Stimulated activated CD8-positive, alpha-beta memory T cell treated with anti-CD3 and anti-CD28 coated beads, Interleukin-2, amount 100 ng/mL, for 1 hour (primary cell): Measurements from ENCODE around the gene TMEM95.
A peak's percentile ranks its signal among the peaks of the same experiment; 100 is the strongest.
"Not testable (repeated sequence)": the region's sequence is repeated elsewhere in the genome, so short reads cannot be mapped to it uniquely, and the experiment has no call there.

Experiments used
- DNase-seq, 2 donors: peaks; one replicate each; pipeline ENCODE4 v3.0.0-alpha.2; 2020; ENCODE audit warnings: low read depth in 2 of 2

TMEM95 gene

GRCh38 chr17:7323731-7324437 is 31.1 kb upstream of the TMEM95 start:
- DNase-seq, result peak; percentile 44 to 47

DNA sequence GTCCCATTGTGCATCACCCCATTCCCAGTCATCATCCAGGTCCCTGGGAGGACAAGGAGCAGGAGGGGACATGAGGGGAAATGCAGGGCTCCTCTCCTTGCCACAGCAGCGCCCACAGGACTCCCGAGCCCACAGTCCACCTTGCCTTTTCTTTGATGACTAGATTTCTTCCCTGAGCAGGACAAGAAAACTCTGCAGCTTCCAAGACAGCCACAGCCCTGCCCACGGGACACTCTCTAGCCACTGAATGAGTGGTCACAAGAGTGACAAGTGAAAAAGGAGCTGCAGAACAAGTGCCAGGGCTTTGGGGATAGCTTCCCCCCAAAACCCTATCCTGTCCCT is 30.5 kb upstream of the TMEM95 start:
- DNase-seq, result no peak

- no peak for DNase-seq
Measured at GRCh38 chr17:7325031-7325528, 29.9 kb upstream of the TMEM95 start.

DNA sequence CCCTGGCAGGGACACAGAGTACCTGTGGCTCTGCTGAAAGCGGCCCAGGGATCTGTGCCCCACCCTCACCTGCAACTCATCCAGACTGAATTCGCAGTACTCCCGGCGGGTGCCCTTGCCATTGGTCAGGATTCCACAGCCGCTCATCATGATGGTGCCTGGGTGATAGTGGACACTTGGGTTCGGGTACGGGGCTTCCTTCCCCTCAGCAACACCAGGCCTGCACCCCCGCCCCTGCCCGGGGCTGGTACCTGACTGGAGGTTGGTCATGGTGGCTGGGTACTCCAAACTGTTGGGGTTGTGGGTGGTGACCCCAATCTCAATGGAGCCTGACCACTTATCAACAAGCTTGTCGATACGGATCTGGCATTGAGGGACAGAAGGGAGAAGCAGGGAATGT is 28.8 kb upstream of the TMEM95 start:
- DNase-seq, result no peak

- no peak for DNase-seq
Measured at GRCh38 chr17:7327056-7327455, 27.9 kb upstream of the TMEM95 start.

- DNase-seq, result no peak
Measured at GRCh38 chr17:7327501-7327900, 27.5 kb upstream of the TMEM95 start.

DNA sequence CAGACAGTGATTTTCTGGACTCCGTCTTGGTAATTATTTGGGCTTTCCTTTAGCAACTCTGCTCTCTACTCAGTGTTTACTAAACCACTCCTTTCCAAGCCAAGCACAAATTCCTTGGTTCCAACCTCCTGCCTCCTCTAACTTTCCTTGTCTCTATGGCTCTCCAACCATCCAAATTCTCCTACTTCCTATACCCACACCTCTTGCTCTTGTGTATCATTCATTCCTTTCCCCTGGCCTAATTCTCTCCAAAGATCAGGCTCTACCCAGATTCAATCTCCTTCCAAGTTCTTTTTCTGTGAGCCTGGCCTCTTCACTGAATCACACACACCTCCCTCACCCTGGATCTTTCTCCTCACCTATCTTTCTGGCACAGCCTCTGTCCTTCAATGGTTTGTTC is 26.9 kb upstream of the TMEM95 start:
- no peak for DNase-seq

DNA sequence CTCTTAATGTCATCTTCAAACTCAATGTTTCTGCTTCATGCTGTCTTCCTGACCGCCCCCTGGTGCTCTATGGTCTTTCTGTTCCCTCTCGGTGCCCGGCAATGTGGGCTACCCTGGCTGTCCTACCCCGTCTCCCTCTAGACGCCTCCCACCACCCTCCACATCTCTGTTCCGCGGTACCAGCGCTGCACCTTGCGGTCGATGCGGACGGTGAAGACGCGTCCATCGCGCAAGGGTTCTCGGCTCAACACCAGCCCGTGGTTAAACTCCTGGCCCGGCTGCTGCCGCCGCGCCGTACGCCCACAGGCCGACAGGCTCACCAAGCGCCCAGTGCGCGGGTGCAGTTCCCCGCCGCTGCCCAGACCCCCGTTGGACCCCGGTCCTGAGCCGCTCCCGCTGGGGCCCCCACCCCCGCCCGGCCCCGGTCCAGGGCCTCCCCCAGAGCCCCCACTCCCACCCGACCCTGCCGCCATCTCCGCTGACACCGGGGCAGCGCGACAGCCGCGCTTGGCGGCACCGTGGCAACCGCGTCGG is 26.0 kb upstream of the TMEM95 start, which contains the start of gene NEURL4:
NEURL4 (minus strand) TSS at position 496 of the 534 bp plus-strand sequence; CDS start at position 473, 23 bp downstream.
- no peak for DNase-seq

DNA sequence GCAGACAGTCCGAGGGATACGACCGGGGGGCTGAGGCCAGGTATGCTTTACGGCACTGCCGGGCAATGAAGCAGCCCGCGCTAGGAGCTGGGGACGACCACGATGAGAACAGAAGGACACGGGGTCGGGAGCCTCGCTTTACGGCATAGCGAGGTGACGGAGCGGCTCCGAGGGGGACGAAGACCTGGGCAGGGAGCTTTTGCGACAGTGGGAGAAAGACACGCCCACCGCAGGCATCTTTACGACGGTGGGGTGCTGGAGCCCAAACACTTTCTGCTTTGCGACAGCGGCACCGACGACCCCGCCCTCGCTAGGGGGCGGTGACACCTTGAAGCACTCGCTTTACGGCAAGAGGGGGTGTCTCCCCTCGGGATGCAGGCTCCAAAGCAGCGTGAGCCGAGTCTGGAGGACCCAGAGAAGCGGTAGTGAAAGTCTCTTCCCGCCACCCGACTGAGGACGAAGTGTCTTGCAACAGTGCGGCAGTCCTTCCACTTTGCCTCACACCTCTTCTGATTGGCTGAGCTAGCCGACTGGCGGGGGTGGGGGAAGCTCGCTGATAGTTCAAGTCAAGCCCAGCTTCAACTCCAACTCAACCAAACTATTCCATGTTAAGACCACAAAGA is 25.5 kb upstream of the TMEM95 start:
- DNase-seq, result peak; percentile 89

GRCh38 chr17:7329997-7330637 is 24.8 kb upstream of the TMEM95 start:
- DNase-seq, result peak; percentile 57

GRCh38 chr17:7330638-7331015 is 24.3 kb upstream of the TMEM95 start:
- DNase-seq, result no peak

GRCh38 chr17:7332111-7332510 is 22.8 kb upstream of the TMEM95 start:
- DNase-seq, result no peak

DNA sequence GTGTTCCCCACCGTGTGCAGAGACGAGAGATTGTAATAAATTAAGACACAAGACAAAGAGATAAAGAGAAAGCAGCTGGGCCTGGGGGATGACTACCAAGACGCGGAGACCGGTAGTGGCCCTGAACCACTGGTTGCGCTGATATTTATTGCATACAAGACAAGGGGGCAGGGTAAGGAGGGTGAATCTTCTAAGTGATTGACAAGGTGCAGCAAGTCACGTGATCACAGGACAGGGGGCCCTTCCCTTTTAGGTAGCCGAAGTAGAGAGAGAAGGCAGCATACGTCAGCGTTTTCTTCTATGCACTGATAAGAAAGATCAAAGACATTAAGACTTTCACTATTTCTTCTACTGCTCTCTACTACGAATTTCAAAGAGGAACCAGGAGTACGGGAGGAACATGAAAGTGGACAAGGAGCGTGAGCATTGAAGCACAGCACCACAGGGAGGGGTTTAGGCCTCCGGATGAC is 22.3 kb upstream of the TMEM95 start:
- DNase-seq, result not testable (repeated sequence)

GRCh38 chr17:7334938-7335538 is 19.9 kb upstream of the TMEM95 start:
- no peak for DNase-seq

GRCh38 chr17:7335765-7336164 is 19.2 kb upstream of the TMEM95 start:
- DNase-seq, result not testable (repeated sequence)

DNA sequence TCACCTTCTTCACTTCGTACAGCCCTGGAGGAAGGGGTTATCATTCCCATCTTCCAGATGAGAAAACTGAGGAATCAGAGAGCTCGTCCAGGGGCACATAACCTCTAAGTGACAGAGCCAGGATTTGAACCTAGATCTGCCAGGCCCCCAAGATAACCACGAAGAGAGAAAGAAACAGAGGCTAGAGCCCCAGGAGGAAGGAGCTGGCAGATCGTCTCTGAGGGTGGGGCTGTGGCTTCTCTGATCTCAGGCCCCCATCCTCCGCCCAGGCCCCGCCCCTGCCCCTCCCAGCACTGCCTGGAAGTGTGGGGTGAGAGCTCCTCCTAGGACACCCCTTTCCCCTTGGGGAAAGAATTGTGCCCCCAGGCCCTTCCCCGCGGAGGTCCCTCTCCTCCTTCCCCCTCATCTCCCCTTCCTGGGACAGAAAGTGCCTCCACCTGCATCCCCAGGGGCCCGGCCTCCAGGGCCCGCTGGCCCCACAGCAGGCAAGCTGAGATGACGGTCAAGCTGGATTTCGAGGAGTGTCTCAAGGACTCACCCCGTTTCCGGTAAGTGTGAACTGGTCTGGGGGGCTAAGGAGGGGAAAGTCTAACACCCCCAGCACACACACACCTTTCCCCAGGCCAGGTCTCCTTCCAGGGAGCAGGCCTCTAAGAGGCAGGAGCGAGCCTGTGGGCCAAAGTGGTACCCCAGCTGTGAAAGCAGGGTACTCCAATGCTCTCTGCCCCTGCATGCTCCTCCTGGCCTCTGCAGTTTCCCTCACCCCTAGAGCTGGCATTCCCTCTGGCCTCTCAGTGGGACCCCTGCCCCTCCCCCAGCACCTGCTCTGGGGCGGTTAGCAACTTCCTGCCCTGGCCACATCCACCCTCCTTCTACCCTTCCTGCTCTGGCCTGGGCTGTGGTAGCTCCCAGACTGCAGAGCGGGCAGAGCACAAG is 18.4 kb upstream of the TMEM95 start, which contains the start of gene ACAP1:
ACAP1 (plus strand) TSS at position 290 of the 936 bp plus-strand sequence; CDS start at position 496, 206 bp downstream.
- DNase-seq, result peak; percentile 67 to 81

GRCh38 chr17:7337600-7337999 is 17.4 kb upstream of the TMEM95 start:
- DNase-seq, result not testable (repeated sequence)

DNA sequence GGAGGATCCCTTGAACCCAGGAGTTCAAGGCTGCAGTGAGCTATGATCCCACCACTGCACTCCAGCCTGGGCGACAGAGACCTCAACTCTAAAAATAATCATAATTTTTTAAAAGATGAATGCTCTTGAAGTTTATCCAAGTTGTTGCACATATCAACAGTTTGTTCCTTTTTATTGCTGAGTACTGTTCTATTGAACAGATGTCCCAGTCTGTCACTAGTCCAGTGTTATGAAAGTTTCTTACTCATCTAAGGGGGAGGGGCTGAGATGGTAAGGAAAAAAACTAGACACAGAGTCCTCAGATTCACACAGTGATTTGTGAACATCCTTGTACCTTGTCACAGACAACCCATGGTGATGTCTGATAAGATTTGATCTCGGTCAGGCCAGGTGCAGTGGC is 14.8 kb upstream of the TMEM95 start:
- DNase-seq, result no peak

DNA sequence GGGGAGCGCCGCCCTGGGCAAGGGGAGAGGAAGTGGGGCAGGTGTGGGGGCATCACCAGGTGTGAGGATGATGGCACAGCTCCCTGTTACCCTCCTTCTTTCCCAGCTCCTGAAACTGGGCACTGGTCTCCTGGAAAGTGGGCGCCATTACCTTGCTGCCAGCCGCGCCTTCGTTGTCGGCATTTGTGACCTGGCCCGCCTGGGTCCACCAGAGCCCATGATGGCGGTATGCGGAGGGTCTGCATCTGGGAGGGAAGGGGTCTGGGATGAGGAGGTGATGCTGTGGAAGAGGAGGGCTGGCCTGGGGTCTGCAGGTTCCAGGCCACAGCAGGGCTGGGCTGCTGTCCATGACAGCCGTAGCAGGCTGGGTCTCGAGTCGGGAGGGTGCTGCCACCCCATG is 13.1 kb upstream of the TMEM95 start:
- DNase-seq, result no peak

DNA sequence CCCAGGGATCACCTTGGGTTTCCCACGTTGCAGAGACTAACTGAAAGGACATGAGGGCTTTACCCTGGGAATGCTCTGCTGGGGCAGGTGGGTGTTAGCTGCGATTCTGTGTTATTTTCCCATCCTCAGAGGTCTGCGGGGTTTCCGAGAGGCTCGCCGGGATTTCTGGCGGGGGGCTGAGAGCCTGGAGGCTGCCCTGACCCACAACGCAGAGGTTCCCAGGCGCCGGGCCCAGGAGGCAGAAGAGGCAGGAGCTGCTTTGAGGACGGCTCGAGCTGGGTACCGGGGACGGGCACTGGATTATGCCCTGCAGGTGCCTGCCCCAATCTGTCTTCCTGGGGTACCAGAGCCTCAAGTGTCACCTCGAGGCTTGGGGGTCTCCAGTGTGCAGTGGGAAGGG is 11.7 kb upstream of the TMEM95 start:
- DNase-seq, result no peak
